OCI-LY7 (cell line): ENCODE results near the gene RASEF.

Experiments
- CTCF ChIP-seq: fragments of 200-600 bp; sonication (generic); conservative IDR thresholded peaks from 2 replicates; pipeline ENCODE4 v1.5.1; 2014; ENCODE audit warnings: mild to moderate bottlenecking, antibody characterized with exemption, low read length, moderate library complexity, mixed read lengths
- EZH2phosphoT487 ChIP-seq: fragments of 200-600 bp; sonication (generic); IDR thresholded peaks from 2 replicates; pipeline ENCODE4 v1.6.1; 2018; ENCODE audit warnings: low read depth, borderline replicate concordance, mild to moderate bottlenecking, mixed run types, antibody characterized with exemption, low read length, moderate library complexity, mixed read lengths

- TF ChIP-seq CTCF (no peak), EZH2phosphoT487 (no peak)
These were observed 73.0 kb downstream of the RASEF start for GRCh38 chr9:82989929-82990328.
